ENCODE measurements around the gene RNF19B.

DNA sequence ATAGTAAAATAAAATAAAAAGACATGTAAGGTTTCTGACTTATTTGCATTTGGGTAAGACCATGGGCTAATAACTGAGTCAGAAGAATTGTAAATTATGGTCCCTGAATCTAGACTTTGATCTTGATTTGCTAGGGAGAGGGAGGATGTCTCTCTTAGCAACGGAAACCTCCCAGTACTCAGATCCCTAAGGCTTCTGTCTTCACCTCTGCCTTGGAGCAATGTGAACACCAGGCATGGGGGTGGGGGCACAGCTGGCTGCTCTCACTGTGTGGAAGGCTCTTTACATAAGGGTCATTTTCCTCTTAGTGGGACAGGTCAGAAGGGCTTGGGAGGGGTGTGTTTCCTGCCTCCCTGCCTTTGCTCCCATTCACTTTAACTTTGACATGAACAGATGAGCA lies 46.4 kb downstream of the RNF19B start:
- TF ChIP-seq, protein P1, sequence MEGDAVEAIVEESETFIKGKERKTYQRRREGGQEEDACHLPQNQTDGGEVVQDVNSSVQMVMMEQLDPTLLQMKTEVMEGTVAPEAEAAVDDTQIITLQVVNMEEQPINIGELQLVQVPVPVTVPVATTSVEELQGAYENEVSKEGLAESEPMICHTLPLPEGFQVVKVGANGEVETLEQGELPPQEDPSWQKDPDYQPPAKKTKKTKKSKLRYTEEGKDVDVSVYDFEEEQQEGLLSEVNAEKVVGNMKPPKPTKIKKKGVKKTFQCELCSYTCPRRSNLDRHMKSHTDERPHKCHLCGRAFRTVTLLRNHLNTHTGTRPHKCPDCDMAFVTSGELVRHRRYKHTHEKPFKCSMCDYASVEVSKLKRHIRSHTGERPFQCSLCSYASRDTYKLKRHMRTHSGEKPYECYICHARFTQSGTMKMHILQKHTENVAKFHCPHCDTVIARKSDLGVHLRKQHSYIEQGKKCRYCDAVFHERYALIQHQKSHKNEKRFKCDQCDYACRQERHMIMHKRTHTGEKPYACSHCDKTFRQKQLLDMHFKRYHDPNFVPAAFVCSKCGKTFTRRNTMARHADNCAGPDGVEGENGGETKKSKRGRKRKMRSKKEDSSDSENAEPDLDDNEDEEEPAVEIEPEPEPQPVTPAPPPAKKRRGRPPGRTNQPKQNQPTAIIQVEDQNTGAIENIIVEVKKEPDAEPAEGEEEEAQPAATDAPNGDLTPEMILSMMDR (IDR thresholded peaks at IDR 0.05; ENCODE audit: low read length), result no peak
- TF ChIP-seq EZH2phosphoT487 (IDR thresholded peaks at IDR 0.05; ENCODE audit: low read length), result no peak
- TF ChIP-seq EZH2 (optimal IDR thresholded peaks at IDR 0.05; ENCODE audit: low read depth, low read length), result no peak

All from MM.1S (cell line).